ENCODE data around the gene TRIM16. TPM values are rescaled to one million over a fixed set of nuclear protein-coding genes. Genes with fewer than 3 reads are reported as not detected.
"Not testable (repeated sequence)": the region's sequence is repeated elsewhere in the genome, so short reads cannot be mapped to it uniquely, and the experiment has no call there.

TRIM16 gene
- total RNA-seq, 2 donors from 2014 or later, result 19.7 to 72.2 TPM

DNA sequence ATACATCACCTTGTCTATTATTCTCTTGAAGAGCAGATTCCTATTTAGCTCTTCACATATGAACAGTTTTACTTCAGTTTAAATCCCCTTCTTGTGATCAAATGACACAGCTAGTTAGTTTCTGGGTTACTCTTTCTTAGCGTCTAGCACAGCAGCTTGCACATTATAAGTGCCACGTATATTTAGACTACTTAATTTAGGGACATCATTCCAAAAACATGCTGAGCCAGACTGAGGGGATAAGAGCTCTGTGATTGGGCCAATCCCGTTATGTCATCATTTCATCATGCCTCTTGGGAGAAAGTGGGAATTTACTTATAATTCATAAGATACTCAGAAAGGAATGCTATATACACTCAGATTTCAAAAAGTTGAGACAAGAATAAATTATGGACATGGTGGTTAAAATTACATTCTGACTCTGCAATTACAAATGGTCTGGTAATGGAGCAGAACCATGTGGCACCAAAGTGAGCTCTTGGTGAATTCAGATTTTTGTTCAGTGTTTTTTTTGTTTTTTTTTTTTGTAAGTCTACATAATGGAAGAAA, 60.4 kb downstream of the TRIM16 start:
- H3K36me3 ChIP-seq; DNase-seq (ENCODE audit: low spot score); H3K4me3 ChIP-seq; H3K27me3 ChIP-seq (replicated peaks; ENCODE audit: insufficient read depth); intact Hi-C loops (cut with DNase I); H3K27ac ChIP-seq; H3K4me1 ChIP-seq (replicated peaks); H3K9me3 ChIP-seq: not testable (repeated sequence)
- WGBS, result 72% methylated on average over 3 of the region's 3 CpGs

DNA sequence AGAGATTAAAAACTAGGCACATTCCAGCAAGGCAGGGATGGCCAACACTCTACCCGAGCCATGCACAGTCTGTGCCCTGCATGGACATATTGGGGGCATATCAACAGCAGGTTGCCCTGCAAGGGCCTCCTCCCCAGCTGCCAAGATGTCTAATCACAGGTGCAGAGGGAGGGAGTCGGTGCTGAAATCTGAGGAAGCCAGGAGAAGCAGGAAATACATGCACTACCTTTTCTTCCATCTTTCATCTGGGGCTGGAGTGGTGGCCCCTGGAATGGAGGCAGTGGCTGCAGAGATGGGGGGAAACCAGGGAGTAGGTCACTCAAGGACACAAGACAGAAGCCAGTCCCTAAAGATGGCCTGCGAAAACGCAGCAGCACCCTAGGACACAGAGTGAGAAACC, 60.9 kb downstream of the TRIM16 start:
- 88% methylated on average over 3 of the region's 4 CpGs for WGBS
- DNase-seq (ENCODE audit: low spot score); H3K27me3 ChIP-seq (replicated peaks; ENCODE audit: insufficient read depth): not testable (repeated sequence)

DNA sequence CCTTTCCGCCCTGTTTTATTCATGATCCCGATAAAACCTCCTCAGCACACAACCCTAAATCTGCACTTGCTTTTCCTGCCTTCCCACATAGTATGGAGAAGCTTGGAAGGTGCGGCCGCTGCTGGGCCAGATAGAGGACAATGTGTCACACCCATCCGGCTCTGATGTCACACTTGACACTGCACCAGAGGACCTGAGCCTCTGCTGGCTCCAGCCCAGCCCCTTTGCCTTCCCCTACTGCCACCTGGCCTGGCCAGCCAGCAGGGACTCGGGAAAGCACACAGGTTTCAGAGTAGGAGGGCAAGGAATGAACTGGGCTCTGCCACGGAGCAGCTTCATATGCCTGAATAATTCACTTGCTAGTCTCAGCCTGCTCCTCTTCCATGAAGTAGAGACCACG, 62.0 kb downstream of the TRIM16 start:
- H3K4me1 ChIP-seq (replicated peaks); intact Hi-C loops (cut with DNase I); H3K9me3 ChIP-seq; H3K27me3 ChIP-seq (replicated peaks; ENCODE audit: insufficient read depth); H3K27ac ChIP-seq; H3K4me3 ChIP-seq; H3K36me3 ChIP-seq; DNase-seq (ENCODE audit: low spot score): not testable (repeated sequence)
- 92% methylated on average over 2 of the region's 8 CpGs for WGBS

More for the DNA sequence above, 60.9 kb downstream of the TRIM16 start:
- H3K27ac ChIP-seq; intact Hi-C loops (cut with DNase I); H3K36me3 ChIP-seq; H3K4me3 ChIP-seq; H3K4me1 ChIP-seq (replicated peaks); H3K9me3 ChIP-seq: not testable (repeated sequence)

DNA sequence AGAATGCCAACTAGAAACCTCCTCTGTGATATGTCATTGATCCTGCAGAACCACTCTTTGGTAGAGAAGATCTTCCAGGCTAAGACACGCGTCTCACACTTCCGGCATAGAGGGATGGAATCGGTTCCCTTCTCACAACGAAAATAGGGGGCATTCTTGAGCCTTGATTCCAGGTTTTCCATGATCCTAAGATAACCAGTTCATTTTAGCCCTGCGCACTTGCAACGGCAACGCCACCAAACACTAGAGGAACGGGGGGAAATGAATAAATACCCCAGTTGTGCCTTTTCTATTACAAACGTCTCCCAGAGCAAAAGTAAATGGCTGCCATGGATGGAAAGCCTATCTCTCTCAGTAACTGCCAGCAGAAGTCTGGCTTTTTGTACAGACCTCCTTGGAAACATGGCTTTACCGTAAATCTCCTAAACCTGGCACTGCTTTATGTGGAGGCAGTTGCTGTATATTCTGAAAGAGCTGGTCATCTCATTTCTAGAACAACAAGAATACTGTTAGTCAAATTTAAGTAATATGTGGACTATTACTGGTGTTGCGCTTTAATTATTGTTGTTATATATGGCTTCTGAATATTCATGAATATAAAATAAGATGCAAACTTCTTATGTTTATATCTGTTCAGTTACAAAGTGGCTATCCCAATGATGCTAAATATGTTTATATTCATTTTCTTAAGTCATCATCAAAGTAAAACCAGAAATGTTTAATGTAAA, 64.6 kb downstream of the TRIM16 start, which contains the start of gene FBXW10B:
Gene FBXW10B, minus strand, starts transcription at position 374 of the 728 bp plus-strand sequence. Its CDS starts 192 bp downstream, at position 182.
- DNase-seq (ENCODE audit: low spot score); intact Hi-C loops (cut with DNase I); H3K4me3 ChIP-seq; H3K27me3 ChIP-seq (replicated peaks; ENCODE audit: insufficient read depth); H3K27ac ChIP-seq; H3K36me3 ChIP-seq; H3K9me3 ChIP-seq; H3K4me1 ChIP-seq (replicated peaks): not testable (repeated sequence)
- 31% methylated on average over 11 of the region's 12 CpGs for WGBS

DNA sequence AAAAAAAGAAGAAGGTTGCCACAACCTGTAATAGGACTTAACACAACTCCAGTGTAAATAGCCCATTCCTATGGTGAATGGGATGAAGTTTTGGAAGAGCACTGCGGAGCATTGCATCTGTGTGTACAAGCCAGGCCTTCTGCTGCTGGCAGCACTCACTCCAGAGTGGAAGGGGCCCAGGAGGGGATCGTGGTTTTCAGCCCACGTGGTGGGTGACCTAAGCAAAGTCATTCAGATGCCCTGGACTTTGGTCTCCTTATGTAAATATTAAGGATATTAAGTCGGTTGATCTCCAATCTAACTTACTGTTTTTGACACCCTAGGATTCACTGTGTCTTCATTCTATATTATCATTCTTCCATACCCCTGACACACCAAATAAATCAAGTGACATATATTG, 67.3 kb downstream of the TRIM16 start:
- H3K4me3 ChIP-seq; DNase-seq (ENCODE audit: low spot score); H3K27me3 ChIP-seq (replicated peaks; ENCODE audit: insufficient read depth); intact Hi-C loops (cut with DNase I); H3K36me3 ChIP-seq; H3K27ac ChIP-seq; H3K9me3 ChIP-seq; H3K4me1 ChIP-seq (replicated peaks): not testable (repeated sequence)
- 69% methylated on average over 4 of the region's 4 CpGs for WGBS

DNA sequence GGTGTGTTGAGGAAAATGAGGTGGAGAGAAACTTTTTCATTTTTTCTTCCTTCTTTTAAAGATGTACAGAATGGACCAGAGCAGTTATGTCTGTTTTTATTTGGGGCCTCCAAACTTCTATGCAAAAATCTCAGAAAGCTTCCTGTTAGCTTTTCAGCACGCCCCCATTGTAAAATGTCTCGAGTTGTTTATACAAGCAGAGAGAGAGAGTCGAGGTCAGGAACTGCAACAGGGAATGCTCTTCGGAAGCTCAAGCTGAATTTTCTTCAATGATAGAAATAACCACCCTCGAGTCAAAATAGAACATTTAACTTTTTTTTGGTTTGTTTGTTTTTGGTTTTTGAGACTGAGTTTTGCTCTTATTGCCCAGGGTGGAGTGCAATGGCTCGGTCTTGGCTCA, 68.3 kb downstream of the TRIM16 start:
- H3K36me3 ChIP-seq; H3K9me3 ChIP-seq; DNase-seq (ENCODE audit: low spot score); intact Hi-C loops (cut with DNase I); H3K27ac ChIP-seq; H3K27me3 ChIP-seq (replicated peaks; ENCODE audit: insufficient read depth); H3K4me3 ChIP-seq; H3K4me1 ChIP-seq (replicated peaks): not testable (repeated sequence)
- WGBS, result 34% methylated on average over 6 of the region's 6 CpGs

DNA sequence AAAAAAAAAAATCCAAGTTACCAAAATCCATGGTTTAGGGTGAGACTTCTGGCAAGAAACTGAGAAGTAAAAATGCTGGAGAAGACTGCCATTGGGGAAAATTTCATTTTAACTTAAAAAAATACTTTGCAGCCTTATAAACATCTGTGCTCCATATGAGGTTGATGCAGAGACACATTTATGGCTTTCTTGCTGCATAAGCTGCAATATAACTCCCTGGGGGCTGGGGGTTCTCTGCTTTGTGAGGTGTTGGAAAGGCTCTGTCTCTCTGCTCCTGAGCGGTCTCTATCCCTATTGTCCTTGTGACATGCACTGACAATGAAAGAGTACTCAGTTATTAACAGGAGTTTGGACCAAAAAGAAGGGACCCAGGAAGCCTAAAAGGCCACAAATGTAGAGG, 71.0 kb downstream of the TRIM16 start:
- H3K9me3 ChIP-seq; H3K27ac ChIP-seq; H3K36me3 ChIP-seq; intact Hi-C loops (cut with DNase I); DNase-seq (ENCODE audit: low spot score); H3K4me1 ChIP-seq (replicated peaks); H3K4me3 ChIP-seq; H3K27me3 ChIP-seq (replicated peaks; ENCODE audit: insufficient read depth): not testable (repeated sequence)
- WGBS, result 100% methylated on average over 1 of the region's 1 CpG

DNA sequence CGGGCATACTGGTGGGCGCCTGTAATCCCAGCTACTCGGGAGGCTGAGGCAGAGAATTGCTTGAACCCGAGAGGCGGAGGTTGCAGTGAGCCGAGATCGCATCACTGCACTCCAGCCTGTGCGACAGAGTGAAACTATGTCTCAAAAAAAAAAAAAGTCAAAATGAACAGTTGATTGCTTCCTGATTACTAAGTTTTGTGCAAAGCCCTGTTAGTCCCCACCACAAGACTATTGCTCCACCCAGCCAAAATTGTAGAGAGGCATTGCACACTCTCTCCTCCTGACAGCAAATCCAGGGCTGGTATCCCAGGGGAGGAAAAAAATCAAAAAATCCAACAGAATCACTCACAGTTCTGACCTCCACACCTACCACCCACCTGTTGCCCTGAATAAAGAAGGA, 91.2 kb downstream of the TRIM16 start:
- 93% methylated on average over 5 of the region's 8 CpGs for WGBS
- H3K36me3 ChIP-seq; H3K27ac ChIP-seq; H3K4me3 ChIP-seq; DNase-seq (ENCODE audit: low spot score); H3K9me3 ChIP-seq; H3K4me1 ChIP-seq (replicated peaks); intact Hi-C loops (cut with DNase I); H3K27me3 ChIP-seq (replicated peaks; ENCODE audit: insufficient read depth): not testable (repeated sequence)

DNA sequence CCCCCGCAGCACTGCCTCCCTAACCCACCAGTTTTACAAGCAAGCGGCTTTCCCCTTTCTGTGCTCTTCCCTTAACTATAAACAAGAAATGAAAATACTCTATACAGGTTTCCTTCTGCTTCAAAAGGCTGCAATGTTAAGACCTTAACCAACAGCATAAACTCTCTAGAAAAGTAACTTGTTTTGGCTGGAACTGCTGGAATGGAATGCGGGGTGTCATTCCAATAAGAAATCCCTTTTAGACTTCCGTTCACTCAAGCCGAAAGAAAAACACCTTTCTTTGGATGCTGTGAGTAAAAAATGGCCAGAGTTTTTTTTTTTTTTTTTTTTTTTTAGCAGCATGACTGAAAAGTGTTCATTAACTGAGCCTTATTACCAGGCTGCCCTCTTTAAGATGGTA, 92.1 kb downstream of the TRIM16 start:
- WGBS, result 36% methylated on average over 5 of the region's 5 CpGs
- H3K27me3 ChIP-seq (replicated peaks; ENCODE audit: insufficient read depth); DNase-seq (ENCODE audit: low spot score); H3K4me3 ChIP-seq; H3K4me1 ChIP-seq (replicated peaks); intact Hi-C loops (cut with DNase I); H3K27ac ChIP-seq; H3K9me3 ChIP-seq; H3K36me3 ChIP-seq: not testable (repeated sequence)

DNA sequence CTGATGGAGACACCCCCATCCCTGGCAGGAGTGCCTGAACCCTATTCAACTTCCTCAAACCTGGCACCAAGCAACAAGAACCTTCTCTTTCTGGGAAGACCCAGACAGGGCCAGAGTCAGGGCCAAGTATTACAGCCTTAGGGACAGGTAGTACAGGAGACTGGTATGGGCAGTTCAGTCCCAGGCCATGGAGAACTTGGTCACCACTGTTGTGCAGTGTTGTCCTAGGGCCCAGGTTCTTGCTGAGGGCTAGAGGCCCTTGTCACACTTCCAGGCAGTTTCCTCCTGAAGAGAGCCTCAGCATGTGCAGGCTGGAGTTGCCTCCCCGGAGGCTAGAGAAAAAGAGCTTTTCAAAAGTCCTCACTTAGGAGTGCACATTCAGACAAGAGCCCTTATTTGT, 93.3 kb downstream of the TRIM16 start:
- H3K4me3 ChIP-seq; H3K27me3 ChIP-seq (replicated peaks; ENCODE audit: insufficient read depth); DNase-seq (ENCODE audit: low spot score); intact Hi-C loops (cut with DNase I); H3K4me1 ChIP-seq (replicated peaks); H3K9me3 ChIP-seq; H3K27ac ChIP-seq; H3K36me3 ChIP-seq: not testable (repeated sequence)
- WGBS, result 83% methylated on average over 1 of the region's 1 CpG

DNA sequence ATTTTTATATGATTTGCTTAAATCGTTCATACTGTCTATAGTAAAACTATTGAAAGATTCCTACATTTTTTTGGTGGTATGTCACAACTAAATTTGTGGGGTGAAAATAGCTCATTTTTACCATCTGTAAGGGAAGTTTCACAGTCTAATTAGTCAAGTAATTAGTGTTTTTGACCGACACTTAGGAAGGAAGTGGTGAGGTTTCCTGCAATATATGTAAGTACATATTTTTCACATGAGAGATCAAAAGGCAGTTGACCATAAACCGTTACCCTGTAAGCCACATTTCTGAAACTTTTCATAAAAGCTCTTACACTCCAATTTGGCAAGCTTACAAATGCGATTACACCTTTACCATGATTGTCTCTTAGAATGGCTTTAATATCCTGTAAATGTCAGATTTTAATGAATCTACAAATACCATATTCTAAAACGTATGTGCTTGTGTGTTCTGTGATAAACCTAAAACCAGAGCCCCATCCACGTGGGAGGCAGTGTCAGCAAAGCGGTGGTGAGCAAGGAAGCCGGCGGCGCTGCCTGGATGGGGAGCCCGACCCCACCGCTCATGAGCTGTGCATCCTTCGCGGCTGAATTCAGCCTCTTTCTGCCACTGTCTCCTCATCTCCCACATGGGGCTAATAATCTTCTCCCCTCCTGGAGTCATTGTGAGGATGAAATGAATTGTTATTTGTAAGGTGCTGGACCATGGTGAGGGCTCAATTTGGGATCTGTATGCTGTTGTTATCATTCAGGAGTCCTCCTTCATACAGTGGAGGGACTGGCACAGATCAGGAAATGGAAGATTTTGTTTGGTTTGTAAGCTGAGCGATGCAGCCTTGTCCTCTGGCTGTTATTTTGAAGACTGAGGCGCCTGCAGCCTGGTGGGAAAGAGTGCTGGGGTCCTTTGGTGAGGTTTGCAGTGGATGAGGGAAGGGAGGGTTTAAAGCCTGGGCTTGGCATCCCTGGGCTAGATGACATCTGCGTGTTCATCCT, 94.3 kb downstream of the TRIM16 start:
- intact Hi-C loops (cut with DNase I); H3K4me1 ChIP-seq (replicated peaks); H3K27ac ChIP-seq; H3K36me3 ChIP-seq; H3K9me3 ChIP-seq; DNase-seq (ENCODE audit: low spot score); H3K4me3 ChIP-seq; H3K27me3 ChIP-seq (replicated peaks; ENCODE audit: insufficient read depth): not testable (repeated sequence)
- 53% methylated on average over 14 of the region's 17 CpGs for WGBS

DNA sequence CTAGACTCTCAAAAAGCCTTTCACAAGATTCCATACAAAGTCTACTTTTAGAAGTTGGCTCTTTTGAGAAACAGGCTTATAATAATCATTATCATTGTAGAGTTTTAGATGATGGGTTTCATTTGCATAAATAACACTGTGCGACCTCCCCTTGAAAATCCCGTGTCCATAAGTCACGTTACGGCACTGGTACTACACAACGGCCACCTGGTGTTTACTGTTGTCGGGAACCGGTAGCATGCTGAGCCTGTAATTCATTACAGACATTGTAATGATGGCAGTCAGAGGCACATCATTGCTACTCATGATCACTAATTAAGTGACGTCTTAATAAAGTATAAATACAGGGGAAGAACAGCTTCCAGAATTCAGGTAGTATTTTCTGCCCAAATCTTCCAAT, 96.1 kb downstream of the TRIM16 start:
- H3K27ac ChIP-seq; H3K27me3 ChIP-seq (replicated peaks; ENCODE audit: insufficient read depth); H3K4me1 ChIP-seq (replicated peaks); H3K4me3 ChIP-seq; H3K36me3 ChIP-seq; DNase-seq (ENCODE audit: low spot score); intact Hi-C loops (cut with DNase I); H3K9me3 ChIP-seq: not testable (repeated sequence)
- 96% methylated on average over 8 of the region's 8 CpGs for WGBS
